ENCODE results near the gene DHDH.
"Not testable (repeated sequence)": the region's sequence is repeated elsewhere in the genome, so short reads cannot be mapped to it uniquely, and the experiment has no call there.

Gene DHDH

GRCh38 chr19:48897181-48897580 is 36.3 kb upstream of the DHDH start:
- TF ChIP-seq, protein P1, sequence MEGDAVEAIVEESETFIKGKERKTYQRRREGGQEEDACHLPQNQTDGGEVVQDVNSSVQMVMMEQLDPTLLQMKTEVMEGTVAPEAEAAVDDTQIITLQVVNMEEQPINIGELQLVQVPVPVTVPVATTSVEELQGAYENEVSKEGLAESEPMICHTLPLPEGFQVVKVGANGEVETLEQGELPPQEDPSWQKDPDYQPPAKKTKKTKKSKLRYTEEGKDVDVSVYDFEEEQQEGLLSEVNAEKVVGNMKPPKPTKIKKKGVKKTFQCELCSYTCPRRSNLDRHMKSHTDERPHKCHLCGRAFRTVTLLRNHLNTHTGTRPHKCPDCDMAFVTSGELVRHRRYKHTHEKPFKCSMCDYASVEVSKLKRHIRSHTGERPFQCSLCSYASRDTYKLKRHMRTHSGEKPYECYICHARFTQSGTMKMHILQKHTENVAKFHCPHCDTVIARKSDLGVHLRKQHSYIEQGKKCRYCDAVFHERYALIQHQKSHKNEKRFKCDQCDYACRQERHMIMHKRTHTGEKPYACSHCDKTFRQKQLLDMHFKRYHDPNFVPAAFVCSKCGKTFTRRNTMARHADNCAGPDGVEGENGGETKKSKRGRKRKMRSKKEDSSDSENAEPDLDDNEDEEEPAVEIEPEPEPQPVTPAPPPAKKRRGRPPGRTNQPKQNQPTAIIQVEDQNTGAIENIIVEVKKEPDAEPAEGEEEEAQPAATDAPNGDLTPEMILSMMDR (IDR thresholded peaks at IDR 0.05; ENCODE audit: low read depth, low read length): no peak
- DNase-seq (ENCODE audit: low read depth in 2 of 2): no peak
- no peak overlapping the region for H3K4me3 ChIP-seq (replicated peaks in 1 of 2; ENCODE audit: low read depth in 2 of 2, low read length in 2 of 2)

- peak overlapping the region in 1 of 2 donors; percentile 96 for H3K4me3 ChIP-seq (replicated peaks in 1 of 2; ENCODE audit: low read depth in 2 of 2, low read length in 2 of 2)
- not testable (repeated sequence) for DNase-seq (ENCODE audit: low read depth in 2 of 2)
Measured at GRCh38 chr19:48899386-48899749, 34.1 kb upstream of the DHDH start.

DNA sequence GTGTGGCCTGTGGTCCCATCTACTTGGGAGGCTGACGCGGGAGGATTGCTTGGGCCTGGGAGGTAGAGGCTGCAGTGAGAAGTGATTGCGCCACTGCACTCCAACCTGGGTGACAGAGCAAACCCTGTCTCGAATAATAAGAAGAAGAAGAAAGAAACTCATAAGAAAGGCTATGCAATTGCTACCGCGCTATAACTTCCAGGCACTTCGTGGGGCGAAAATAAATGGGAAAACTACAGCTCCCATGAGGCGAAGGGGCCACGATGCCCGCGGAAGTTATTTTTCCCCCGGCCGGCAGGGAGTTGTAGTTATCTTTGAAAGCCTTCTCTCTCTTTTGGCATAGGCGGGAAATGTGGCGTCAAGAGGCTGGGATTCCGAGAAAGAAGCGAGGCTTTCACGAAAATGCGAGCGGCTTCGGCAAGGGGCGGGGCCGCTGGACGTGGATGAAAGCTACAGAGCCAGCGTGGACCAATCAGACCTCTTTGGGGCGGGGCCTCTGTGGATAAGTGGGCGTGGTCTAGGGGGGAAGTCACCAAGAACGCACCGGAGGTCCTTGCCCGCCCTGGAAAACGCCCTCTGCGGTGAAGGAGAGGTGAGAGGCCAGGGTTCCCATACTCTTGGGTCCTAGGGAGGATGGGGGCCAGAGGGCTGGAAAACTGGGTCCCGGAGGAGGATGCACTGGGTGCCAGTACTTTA is 33.6 kb upstream of the DHDH start, which contains the start of gene NUCB1:
Gene NUCB1, plus strand, starts transcription at position 532 of the 696 bp plus-strand sequence. CDS start 485 bp downstream, outside the sequence.
- H3K4me3 ChIP-seq (replicated peaks in 1 of 2; ENCODE audit: low read depth in 2 of 2, low read length in 2 of 2): peak within 1 kb of the TSS; percentile 94 to 96
- TF ChIP-seq, protein P1 (IDR thresholded peaks at IDR 0.05; ENCODE audit: low read depth, low read length): peak; percentile 28
- peak; percentile 99 for DNase-seq (ENCODE audit: low read depth in 2 of 2)

DNA sequence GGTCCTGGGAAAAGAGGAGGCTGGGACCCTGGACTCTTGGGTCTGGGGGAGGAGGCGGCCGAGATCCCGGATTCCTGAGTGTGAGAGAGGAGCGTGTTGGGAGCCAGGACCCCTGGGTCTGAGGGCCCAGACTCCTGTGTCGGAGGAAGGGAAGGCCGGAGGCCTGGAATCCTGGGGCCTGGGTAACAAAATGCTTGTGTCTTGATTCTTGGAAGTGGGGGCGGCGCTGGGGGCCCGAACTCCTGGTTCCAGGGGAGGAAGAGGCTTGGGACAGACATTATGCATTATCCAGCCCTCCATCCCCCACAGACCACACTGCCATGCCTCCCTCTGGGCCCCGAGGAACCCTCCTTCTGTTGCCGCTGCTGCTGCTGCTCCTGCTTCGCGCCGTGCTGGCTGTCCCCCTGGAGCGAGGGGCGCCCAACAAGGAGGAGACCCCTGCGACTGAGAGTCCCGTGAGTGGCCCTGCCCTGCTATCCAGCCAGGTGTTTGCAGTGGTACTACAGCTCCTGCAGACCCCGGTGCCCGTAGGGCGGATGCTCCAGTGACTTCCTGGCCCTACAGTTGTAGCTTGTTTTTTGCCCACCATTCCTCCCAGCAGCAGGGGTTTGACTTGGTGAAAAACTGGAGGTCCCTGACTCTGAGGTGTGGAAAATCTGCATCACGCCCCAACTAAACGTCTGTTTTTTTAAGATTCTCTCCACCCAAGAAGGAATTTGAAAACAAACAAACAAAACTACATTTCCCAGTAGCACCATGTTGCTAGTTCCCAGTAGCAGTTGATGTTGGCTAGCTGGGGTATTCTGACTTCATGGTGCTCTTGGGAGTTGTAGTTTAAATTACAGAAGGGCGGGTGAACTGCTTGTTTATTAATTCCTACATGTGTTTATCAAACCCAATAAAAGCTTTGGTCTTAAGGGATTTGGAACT is 32.8 kb upstream of the DHDH start:
- TF ChIP-seq, protein P1 (IDR thresholded peaks at IDR 0.05; ENCODE audit: low read depth, low read length): no peak
- DNase-seq (ENCODE audit: low read depth in 2 of 2): peak; percentile 58 to 68
- peak overlapping the region; percentile 94 to 96 for H3K4me3 ChIP-seq (replicated peaks in 1 of 2; ENCODE audit: low read depth in 2 of 2, low read length in 2 of 2)

DNA sequence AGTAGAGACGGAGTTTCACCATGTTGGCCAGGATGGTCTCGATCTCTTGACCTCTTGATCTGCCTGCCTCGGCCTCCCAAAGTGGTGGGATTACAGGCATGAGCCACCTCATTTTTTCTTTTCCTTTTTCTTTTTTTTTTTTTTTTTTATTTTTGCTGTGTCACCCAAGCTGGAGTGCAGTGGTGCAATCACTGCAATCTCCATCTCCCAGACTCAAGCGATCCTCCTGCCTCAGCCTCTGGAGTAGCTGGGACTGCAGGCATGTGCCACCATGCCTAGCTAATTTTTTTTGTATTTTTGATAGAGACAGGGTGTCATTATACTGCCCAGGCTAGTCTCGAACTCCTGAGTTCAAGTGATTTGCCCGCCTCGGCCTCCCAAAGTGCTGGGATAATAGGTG is 31.2 kb upstream of the DHDH start:
- DNase-seq (ENCODE audit: low read depth in 2 of 2): not testable (repeated sequence)

DNA sequence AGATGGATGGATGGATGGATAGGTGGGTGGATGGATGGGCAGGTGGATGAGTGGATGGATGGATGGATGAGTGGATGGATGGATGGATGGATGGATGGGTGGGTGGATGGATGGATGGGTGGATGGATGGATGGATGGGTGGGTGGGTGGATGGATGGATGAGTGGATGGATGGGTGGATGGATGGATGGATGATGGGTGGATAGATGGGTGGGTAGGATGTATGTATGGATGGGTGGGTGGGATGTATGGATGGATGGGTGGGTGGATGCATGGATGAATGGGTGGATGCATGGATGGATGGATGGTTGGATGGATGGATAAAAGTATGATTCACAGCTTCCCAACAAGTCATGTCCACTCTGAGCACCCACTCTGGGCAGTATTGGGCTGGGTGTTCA is 29.7 kb upstream of the DHDH start:
- not testable (repeated sequence) for H3K4me3 ChIP-seq (replicated peaks in 1 of 2; ENCODE audit: low read depth in 2 of 2, low read length in 2 of 2); DNase-seq (ENCODE audit: low read depth in 2 of 2)

More for the DNA sequence above, 31.2 kb upstream of the DHDH start:
- H3K4me3 ChIP-seq (replicated peaks in 1 of 2; ENCODE audit: low read depth in 2 of 2, low read length in 2 of 2): not testable (repeated sequence)

- H3K4me3 ChIP-seq (replicated peaks in 1 of 2; ENCODE audit: low read depth in 2 of 2, low read length in 2 of 2): no peak overlapping the region
- no peak for DNase-seq (ENCODE audit: low read depth in 2 of 2)
- TF ChIP-seq, protein P1 (IDR thresholded peaks at IDR 0.05; ENCODE audit: low read depth, low read length): no peak
Measured at GRCh38 chr19:48905664-48906063, 27.8 kb upstream of the DHDH start.

DNA sequence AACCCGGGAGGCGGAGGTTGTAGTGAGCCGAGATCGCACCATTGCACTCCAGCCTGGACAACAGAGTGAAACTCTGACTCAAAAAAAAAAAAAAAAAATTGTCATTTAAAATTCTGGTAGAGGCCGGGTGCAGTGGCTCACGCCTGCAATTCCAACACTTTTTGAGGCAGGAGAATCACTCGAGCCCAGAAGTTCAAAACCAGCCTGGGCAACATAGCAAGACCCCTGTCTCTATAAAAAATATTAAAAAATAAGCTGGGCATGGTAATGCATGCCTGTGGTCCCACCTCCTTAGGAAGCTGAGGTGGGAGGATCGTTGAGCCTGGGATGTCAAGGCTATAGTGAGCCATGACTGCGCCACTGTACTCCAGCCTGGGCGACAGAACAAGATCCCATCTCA is 27.2 kb upstream of the DHDH start:
- TF ChIP-seq, protein P1 (IDR thresholded peaks at IDR 0.05; ENCODE audit: low read depth, low read length): no peak
- no peak for DNase-seq (ENCODE audit: low read depth in 2 of 2)
- H3K4me3 ChIP-seq (replicated peaks in 1 of 2; ENCODE audit: low read depth in 2 of 2, low read length in 2 of 2): no peak overlapping the region

Measured in cardiac fibroblast (primary cell).